ENCODE measurements around the gene HUNK.
A peak's percentile ranks its signal among the peaks of the same experiment; 100 is the strongest.

Gene HUNK

GRCh38 chr21:32007456-32007855, 134.6 kb downstream of the HUNK start:
- ChIA-PET CTCF (interaction anchor here (1.4 kb wide), 1 partner anchor 250 kb away, joined by 3 read pairs; no protein-coding TSS in a partner anchor), POLR2A (no interaction called here)
- TF ChIP-seq, protein P1, sequence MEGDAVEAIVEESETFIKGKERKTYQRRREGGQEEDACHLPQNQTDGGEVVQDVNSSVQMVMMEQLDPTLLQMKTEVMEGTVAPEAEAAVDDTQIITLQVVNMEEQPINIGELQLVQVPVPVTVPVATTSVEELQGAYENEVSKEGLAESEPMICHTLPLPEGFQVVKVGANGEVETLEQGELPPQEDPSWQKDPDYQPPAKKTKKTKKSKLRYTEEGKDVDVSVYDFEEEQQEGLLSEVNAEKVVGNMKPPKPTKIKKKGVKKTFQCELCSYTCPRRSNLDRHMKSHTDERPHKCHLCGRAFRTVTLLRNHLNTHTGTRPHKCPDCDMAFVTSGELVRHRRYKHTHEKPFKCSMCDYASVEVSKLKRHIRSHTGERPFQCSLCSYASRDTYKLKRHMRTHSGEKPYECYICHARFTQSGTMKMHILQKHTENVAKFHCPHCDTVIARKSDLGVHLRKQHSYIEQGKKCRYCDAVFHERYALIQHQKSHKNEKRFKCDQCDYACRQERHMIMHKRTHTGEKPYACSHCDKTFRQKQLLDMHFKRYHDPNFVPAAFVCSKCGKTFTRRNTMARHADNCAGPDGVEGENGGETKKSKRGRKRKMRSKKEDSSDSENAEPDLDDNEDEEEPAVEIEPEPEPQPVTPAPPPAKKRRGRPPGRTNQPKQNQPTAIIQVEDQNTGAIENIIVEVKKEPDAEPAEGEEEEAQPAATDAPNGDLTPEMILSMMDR (IDR thresholded peaks at IDR 0.05; ENCODE audit: insufficient read depth, low read length, missing control alignments) = no peak
- H3K4me3 ChIP-seq (ENCODE audit: low read depth, low read length) = no peak overlapping the region
- DNase-seq (ENCODE audit: low read depth, low spot score) = peak; percentile 28

GRCh38 chr21:32008714-32009113, 135.9 kb downstream of the HUNK start:
- POLR2A ChIA-PET = no interaction called here
- CTCF ChIA-PET = interaction anchor here (1.4 kb wide), 1 partner anchor 248 kb away, joined by 3 read pairs; no protein-coding TSS in a partner anchor
- TF ChIP-seq, protein P1 (IDR thresholded peaks at IDR 0.05; ENCODE audit: insufficient read depth, low read length, missing control alignments) = no peak
- no peak overlapping the region for H3K4me3 ChIP-seq (ENCODE audit: low read depth, low read length)
- no peak for DNase-seq (ENCODE audit: low read depth, low spot score)

- ChIA-PET CTCF (no interaction called here), POLR2A (no interaction called here)
- TF ChIP-seq, protein P1 (IDR thresholded peaks at IDR 0.05; ENCODE audit: insufficient read depth, low read length, missing control alignments) = no peak
- no peak for DNase-seq (ENCODE audit: low read depth, low spot score)
- H3K4me3 ChIP-seq (ENCODE audit: low read depth, low read length) = no peak overlapping the region
These were observed 136.4 kb downstream of the HUNK start for GRCh38 chr21:32009263-32009662.

DNA sequence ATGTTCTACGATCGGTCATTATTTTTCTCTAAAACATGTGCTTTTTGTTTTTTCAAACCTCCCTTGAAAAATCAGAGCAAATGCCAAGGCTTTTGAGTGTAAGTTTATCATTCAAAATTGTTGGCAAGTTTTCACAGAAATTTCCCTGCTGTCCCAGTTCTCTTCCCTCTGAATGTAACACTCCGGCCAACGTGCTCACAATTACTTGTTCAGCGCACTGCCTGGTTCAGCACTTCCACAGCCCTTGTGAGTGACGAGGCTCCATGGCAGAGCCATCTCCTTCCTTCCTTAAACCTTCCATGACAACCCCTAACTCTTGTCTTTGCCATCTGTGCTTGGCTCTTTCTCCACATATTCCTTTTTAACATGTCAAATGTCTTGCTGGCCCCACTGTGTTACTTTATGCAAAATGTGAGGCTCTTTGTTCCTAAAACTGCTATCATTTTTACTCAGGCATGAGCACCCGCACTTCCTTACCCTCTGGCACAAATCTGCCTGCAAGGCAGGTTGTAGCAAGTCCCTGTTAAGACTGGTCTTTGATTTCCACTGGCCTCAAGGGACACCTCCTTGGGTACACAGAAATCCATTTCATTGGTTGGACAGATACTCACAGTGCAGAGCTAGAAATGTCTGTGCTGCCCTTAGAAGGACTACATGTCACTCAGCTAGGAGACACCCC, 142.8 kb downstream of the HUNK start:
- H3K4me3 ChIP-seq (ENCODE audit: low read depth, low read length) = no peak overlapping the region
- ChIA-PET CTCF (no interaction called here), POLR2A (no interaction called here)
- TF ChIP-seq, protein P1 (IDR thresholded peaks at IDR 0.05; ENCODE audit: insufficient read depth, low read length, missing control alignments) = no peak
- DNase-seq (ENCODE audit: low read depth, low spot score) = no peak

GRCh38 chr21:32018381-32018780, 145.6 kb downstream of the HUNK start:
- no peak overlapping the region for H3K4me3 ChIP-seq (ENCODE audit: low read depth, low read length)
- ChIA-PET POLR2A (no interaction called here), CTCF (no interaction called here)
- TF ChIP-seq, protein P1 (IDR thresholded peaks at IDR 0.05; ENCODE audit: insufficient read depth, low read length, missing control alignments) = no peak
- no peak for DNase-seq (ENCODE audit: low read depth, low spot score)

DNA sequence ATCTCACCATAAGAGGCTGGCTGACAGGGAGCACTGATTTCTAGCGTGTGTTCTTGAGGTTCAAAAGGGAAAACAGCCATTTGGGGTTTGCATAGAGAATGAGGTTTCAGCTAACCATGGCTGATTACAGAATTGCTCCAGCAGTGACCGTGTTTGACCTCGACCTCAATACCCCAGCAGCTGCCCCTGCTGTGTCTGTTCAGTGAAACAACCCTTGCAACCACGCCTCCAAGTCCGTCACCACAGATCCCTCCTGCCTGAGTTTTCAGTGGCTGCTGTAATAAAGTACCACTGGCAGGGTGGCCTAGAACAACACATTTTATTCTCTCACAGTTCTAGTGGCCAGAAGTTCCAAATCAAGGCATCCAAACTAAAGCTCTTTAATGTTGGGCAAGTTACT, 147.7 kb downstream of the HUNK start:
- DNase-seq (ENCODE audit: low read depth, low spot score) = no peak
- ChIA-PET POLR2A (no interaction called here), CTCF (no interaction called here)

More for the DNA sequence above, 147.7 kb downstream of the HUNK start:
- TF ChIP-seq, protein P1 (IDR thresholded peaks at IDR 0.05; ENCODE audit: insufficient read depth, low read length, missing control alignments) = no peak
- no peak overlapping the region for H3K4me3 ChIP-seq (ENCODE audit: low read depth, low read length)

Data from AG04449 (cell line).